Prostate gland (tissue), 2 donors: Measurements from ENCODE around the gene SND1.

Experiments
- POLR2A ChIP-seq: fragments of 450-650 bp; IDR thresholded peaks from one replicate; pipeline ENCODE4 v1.6.1; 2016; ENCODE audit warnings: antibody characterized with exemption, mild to moderate bottlenecking
- POLR2AphosphoS5 ChIP-seq: sonication (generic); formaldehyde crosslinking; IDR thresholded peaks from one replicate; pipeline ENCODE4 v1.6.1; 2017; ENCODE audit warnings: antibody characterized with exemption
- TF ChIP-seq, protein P1 (sequence below), 4 experiments: fragments of 200-600 bp in 2 of 4; fragments of 450-650 bp in 2 of 4; sonication (generic) in 2 of 4; IDR thresholded peaks; 1 replicate in 3 of 4; 2 replicates in 1 of 4; pipeline ENCODE4 v1.5.1; 2016 to 2019; ENCODE audit warnings: antibody characterized with exemption in 4 of 4, mild to moderate bottlenecking in 2 of 4, moderate library complexity in 2 of 4

DNA sequence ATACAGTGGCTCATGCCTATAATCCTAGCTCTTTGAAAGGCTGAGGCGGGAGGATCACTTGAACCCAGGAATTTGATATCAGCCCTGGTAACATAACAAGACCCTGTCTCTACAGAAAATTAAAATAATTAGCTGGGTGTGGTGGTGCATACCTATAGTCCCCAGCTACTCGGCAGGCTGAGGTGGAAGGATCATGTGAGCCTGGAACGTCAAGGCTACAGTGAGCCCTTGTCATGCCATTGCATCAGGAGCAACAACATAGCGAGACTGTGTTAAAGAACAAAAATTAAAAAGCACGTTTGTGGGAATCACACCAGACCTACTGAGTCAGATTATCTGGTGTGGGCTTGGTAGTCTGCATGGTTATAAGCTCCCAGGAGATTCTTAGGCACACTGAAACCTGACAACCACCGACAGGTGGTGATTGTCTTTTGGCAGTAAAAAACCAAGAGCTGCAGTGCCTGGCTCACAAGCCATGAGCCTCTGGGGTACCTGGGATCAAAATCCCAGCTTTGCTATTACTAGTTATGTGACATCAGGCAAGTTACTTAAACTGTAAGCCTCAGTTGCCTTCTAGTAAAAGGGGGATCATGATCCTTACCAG, 146.9 kb downstream of the SND1 start:
- TF ChIP-seq, protein P1, sequence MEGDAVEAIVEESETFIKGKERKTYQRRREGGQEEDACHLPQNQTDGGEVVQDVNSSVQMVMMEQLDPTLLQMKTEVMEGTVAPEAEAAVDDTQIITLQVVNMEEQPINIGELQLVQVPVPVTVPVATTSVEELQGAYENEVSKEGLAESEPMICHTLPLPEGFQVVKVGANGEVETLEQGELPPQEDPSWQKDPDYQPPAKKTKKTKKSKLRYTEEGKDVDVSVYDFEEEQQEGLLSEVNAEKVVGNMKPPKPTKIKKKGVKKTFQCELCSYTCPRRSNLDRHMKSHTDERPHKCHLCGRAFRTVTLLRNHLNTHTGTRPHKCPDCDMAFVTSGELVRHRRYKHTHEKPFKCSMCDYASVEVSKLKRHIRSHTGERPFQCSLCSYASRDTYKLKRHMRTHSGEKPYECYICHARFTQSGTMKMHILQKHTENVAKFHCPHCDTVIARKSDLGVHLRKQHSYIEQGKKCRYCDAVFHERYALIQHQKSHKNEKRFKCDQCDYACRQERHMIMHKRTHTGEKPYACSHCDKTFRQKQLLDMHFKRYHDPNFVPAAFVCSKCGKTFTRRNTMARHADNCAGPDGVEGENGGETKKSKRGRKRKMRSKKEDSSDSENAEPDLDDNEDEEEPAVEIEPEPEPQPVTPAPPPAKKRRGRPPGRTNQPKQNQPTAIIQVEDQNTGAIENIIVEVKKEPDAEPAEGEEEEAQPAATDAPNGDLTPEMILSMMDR (IDR thresholded peaks at IDR 0.05), result no peak
- TF ChIP-seq POLR2AphosphoS5 (no peak), POLR2A (no peak)
